Measurements from ENCODE around the gene TBX2.

TBX2 gene

DNA sequence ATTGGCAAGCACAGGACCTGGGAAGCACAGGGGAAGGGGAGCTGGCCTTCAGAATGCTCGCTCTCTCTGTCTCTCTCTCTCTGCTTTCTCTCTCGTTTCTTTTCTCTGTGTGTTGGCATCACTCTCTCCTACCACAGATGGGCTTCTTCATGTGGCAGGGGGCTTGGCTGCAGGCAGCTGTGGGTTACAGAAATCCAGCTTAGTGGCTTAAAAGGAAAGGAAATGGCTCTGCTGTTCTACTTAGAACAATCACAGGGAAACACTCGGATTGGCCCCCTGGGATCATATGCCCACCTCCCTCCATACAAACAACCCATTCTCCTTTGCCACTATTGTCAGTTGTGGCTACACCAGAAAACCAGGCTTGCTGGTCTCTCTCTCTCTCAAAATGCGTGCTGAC, 20.4 kb downstream of the TBX2 start:
- DNase-seq, result no peak
- TF ChIP-seq, protein P1, sequence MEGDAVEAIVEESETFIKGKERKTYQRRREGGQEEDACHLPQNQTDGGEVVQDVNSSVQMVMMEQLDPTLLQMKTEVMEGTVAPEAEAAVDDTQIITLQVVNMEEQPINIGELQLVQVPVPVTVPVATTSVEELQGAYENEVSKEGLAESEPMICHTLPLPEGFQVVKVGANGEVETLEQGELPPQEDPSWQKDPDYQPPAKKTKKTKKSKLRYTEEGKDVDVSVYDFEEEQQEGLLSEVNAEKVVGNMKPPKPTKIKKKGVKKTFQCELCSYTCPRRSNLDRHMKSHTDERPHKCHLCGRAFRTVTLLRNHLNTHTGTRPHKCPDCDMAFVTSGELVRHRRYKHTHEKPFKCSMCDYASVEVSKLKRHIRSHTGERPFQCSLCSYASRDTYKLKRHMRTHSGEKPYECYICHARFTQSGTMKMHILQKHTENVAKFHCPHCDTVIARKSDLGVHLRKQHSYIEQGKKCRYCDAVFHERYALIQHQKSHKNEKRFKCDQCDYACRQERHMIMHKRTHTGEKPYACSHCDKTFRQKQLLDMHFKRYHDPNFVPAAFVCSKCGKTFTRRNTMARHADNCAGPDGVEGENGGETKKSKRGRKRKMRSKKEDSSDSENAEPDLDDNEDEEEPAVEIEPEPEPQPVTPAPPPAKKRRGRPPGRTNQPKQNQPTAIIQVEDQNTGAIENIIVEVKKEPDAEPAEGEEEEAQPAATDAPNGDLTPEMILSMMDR (IDR thresholded peaks at IDR 0.05), result no peak
- Histone ChIP-seq H3K4me1 (peaks cover 0 to 24% (median 18%) of the 10 kb centered on the region in 4 donors), H3K9me3 (no peaks in the 10 kb centered on the region), H3K27ac (no peak overlapping the region), H3K4me3 (no peak overlapping the region), H3K27me3 (peaks cover 0 to 26% of the 10 kb centered on the region in 2 donors), H3K36me3 (no peaks in the 10 kb centered on the region)
- intact Hi-C loops (cut with DNase I; ENCODE audit: low total_unique reads), result no loop called here

DNA sequence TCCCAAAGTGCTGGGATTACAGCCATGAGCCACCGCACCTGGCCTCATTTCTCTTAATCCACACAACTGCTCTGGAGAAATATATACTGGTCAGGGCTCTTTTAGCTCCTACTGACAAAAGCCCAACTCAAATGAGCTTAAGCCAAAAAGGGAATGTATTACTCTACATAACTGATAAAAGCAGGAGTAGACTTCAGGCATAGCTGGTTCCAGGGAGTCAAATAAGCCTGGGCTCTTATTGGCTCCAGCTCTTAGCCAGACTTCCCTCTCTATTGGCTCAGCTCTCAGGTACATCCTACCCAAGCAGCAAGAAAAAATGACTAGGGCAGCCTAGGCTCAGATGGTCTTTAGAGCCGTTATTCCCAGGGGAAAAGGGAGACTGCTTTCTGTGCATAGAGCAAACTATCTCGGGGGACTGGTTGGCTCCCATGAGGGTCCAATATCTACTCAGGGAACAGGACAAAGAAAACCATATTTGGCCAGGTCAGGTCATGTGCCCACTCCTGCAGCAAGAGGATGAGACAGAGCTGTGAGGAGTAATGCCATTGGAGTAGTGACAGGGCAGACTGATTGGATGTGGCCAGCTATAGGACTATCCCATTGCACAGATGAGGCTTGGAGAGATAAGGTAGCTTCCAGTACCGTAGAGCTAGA, 21.2 kb downstream of the TBX2 start:
- intact Hi-C loops (cut with DNase I; ENCODE audit: low total_unique reads), result no loop called here
- Histone ChIP-seq H3K27me3 (peaks cover 0 to 33% of the 10 kb centered on the region in 2 donors), H3K4me3 (no peak overlapping the region), H3K27ac (no peak overlapping the region), H3K36me3 (no peaks in the 10 kb centered on the region), H3K9me3 (no peaks in the 10 kb centered on the region), H3K4me1 (peaks cover 0 to 16% (median 14%) of the 10 kb centered on the region in 4 donors)
- DNase-seq, result no peak
- TF ChIP-seq, protein P1 (IDR thresholded peaks at IDR 0.05), result no peak

DNA sequence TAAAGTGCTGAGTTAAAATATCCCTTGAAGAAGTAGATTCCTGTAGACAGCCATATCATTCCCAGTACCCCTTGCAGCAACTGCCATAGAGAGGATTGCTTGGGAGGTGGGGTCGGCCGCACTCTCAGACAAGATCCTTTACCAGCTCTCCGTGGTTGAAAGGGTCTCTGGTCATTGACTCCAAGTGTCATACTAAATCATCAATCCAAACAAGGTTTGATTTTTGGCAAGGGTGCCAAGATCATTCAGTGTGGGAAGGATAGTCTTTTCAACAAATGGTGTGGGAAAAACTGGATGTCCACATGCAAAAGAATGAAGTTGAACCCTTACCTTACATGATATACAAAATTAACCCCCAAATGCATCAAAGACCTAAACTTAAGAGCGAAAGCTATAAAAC, 21.8 kb downstream of the TBX2 start:
- H3K36me3 ChIP-seq, result no peaks in the 10 kb centered on the region
- no peak overlapping the region for H3K27ac ChIP-seq
- peaks cover 0 to 36% of the 10 kb centered on the region in 2 donors for H3K27me3 ChIP-seq
- no peaks in the 10 kb centered on the region for H3K9me3 ChIP-seq
- TF ChIP-seq, protein P1 (IDR thresholded peaks at IDR 0.05), result no peak
- no peak for DNase-seq
- intact Hi-C loops (cut with DNase I; ENCODE audit: low total_unique reads), result no loop called here
- H3K4me3 ChIP-seq, result no peak overlapping the region
- H3K4me1 ChIP-seq, result peaks cover 0 to 10% (median 8%) of the 10 kb centered on the region in 4 donors

DNA sequence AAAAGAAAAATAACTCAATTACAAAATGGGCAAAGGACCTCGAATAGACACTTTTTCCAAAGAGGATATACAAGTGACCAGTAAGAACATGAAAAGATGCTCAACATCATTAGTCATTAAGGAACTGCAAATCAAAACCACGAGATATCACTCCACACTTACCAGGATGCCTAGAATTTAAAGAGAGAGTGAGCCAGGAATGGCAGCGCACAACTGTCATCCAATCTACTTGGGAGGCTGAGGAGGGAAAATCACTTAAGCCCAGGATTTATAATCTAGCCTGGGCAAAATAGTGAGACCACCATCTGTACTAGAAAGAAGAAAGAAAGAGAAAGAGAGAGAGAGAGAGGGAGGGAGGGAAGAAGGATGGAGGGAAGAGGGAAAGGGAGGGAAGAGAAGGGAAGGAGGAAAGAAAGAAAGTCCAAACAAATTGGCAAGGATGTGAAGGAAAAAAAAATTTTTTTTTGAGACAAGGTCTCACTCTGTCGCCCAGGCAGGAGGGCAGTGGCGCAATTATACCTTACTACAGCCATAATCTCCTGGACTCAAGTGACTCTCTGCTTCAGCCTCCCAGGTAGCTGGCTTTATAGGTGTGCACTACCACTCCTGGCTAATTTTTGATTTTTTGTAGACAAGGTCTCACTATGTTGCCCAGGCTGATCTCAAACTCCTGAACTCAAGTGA, 22.6 kb downstream of the TBX2 start:
- Histone ChIP-seq H3K4me1 (peaks cover 0 to 2% (median under 1%) of the 10 kb centered on the region in 4 donors), H3K27me3 (peaks cover 0 to 36% of the 10 kb centered on the region in 2 donors), H3K27ac (no peak overlapping the region), H3K4me3 (no peak overlapping the region), H3K36me3 (no peaks in the 10 kb centered on the region), H3K9me3 (no peaks in the 10 kb centered on the region)
- TF ChIP-seq, protein P1 (IDR thresholded peaks at IDR 0.05), result no peak
- intact Hi-C loops (cut with DNase I; ENCODE audit: low total_unique reads), result no loop called here
- no peak for DNase-seq

DNA sequence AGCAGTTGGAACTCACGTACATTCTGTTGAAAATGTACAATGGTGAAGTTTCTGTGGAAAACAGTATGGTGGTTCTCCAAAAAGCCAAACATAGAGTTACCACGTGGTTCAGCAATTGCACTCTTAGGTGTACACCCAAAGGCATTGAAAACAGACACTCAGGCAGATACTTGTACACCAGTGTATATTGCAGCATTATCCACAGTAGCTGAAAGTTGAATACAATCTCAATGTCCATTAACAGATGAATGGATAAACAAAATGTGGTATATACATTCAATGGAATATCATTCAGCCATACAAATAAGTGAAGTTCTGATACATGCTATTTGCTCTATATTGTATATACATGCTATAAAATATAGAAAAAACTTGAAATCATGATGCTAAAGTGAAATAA, 23.2 kb downstream of the TBX2 start:
- no peaks in the 10 kb centered on the region for H3K36me3 ChIP-seq
- no peaks in the 10 kb centered on the region for H3K4me1 ChIP-seq
- intact Hi-C loops (cut with DNase I; ENCODE audit: low total_unique reads), result no loop called here
- no peaks in the 10 kb centered on the region for H3K9me3 ChIP-seq
- no peak overlapping the region for H3K4me3 ChIP-seq
- no peak for DNase-seq
- peaks cover 0 to 36% of the 10 kb centered on the region in 2 donors for H3K27me3 ChIP-seq
- H3K27ac ChIP-seq, result no peak overlapping the region
- TF ChIP-seq, protein P1 (IDR thresholded peaks at IDR 0.05), result no peak
